Lower leg skin (tissue), 4 donors: ENCODE measurements around the gene CHAC1. TPM values are rescaled to one million over a fixed set of nuclear protein-coding genes. Genes with fewer than 3 reads are reported as not detected.
A peak's percentile ranks its signal among the peaks of the same experiment; 100 is the strongest.

Experiments used
- DNase-seq, 2 donors: peaks; one replicate each; pipeline ENCODE4 v3.0.0-alpha.2; 2019; ENCODE audit warnings: low spot score in 2 of 2
- H3K4me3 ChIP-seq: fragments of 200-600 bp; sonication (generic); 2 replicates; pipeline ENCODE4 v1.5.1; 2017; ENCODE audit warnings: mild to moderate bottlenecking, low read depth; ENCODE audit not compliant: poor library complexity, severe bottlenecking
- POLR2A ChIP-seq, 2 donors: fragments of 450-650 bp; IDR thresholded peaks; one replicate each; pipeline ENCODE4 v1.6.1; 2016 to 2017; ENCODE audit warnings: antibody characterized with exemption in 2 of 2, mild to moderate bottlenecking in 1 of 2, moderate library complexity in 1 of 2
- WGBS, 2 donors: methylation state at CpG; one replicate each; pipeline ENCODE4 v1.1.5; 2018; 5-methylcytosine and 5-hydroxymethylcytosine counted together
- intact Hi-C: fragments of 100-400 bp; cut with DNase I; formaldehyde crosslinking; loops from one replicate; pipeline ENCODE4 v1.15.0; 2023; ENCODE audit warnings: low total_unique reads
- total RNA-seq, 4 donors: library from RNA; depleted of rRNA; stranded (reverse); fragments of >200 nt; gene quantifications; one replicate each; pipeline ENCODE4 v1.1.0, GENCODE V29; 2016
- TF ChIP-seq, protein P1 (sequence below), 3 donors: fragments of 450-650 bp; IDR thresholded peaks; one replicate each; pipeline ENCODE4 v1.5.1; 2016; ENCODE audit warnings: antibody characterized with exemption in 3 of 3, mild to moderate bottlenecking in 3 of 3, moderate library complexity in 2 of 3

The CHAC1 gene
- total RNA-seq, 4 donors from 2014 or later, result 0.81 to 13.6 (median 4.4) TPM; not detected in 1

DNA sequence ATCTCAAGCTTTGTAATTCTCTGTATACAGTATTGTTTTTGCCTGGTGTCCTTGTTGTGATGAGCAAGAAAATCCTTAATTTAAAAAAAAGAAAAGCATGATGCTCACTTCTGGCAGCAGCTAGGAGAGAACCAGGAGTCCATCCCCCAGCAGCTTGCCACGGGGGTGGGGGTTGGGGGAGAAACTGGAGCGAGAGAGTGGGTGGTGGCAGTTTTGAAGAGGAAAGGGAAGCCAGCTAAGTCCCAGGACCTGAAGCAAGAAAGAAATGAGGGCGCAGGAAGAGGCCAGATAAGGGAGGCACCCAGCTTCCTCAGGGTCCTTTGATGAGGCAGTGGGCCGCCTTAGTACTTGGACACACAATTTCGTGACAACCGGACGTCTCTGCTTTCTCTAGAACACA, 23.5 kb downstream of the CHAC1 start:
- no peak overlapping the region for H3K4me3 ChIP-seq
- TF ChIP-seq POLR2A (IDR thresholded peaks at IDR 0.05), result no peak
- TF ChIP-seq, protein P1, sequence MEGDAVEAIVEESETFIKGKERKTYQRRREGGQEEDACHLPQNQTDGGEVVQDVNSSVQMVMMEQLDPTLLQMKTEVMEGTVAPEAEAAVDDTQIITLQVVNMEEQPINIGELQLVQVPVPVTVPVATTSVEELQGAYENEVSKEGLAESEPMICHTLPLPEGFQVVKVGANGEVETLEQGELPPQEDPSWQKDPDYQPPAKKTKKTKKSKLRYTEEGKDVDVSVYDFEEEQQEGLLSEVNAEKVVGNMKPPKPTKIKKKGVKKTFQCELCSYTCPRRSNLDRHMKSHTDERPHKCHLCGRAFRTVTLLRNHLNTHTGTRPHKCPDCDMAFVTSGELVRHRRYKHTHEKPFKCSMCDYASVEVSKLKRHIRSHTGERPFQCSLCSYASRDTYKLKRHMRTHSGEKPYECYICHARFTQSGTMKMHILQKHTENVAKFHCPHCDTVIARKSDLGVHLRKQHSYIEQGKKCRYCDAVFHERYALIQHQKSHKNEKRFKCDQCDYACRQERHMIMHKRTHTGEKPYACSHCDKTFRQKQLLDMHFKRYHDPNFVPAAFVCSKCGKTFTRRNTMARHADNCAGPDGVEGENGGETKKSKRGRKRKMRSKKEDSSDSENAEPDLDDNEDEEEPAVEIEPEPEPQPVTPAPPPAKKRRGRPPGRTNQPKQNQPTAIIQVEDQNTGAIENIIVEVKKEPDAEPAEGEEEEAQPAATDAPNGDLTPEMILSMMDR (IDR thresholded peaks at IDR 0.05), result no peak
- no peak for DNase-seq
- WGBS, 2 donors, result 69 to 74% methylated on average over 7 of the region's 7 CpGs
- intact Hi-C loops, result no loop called here

DNA sequence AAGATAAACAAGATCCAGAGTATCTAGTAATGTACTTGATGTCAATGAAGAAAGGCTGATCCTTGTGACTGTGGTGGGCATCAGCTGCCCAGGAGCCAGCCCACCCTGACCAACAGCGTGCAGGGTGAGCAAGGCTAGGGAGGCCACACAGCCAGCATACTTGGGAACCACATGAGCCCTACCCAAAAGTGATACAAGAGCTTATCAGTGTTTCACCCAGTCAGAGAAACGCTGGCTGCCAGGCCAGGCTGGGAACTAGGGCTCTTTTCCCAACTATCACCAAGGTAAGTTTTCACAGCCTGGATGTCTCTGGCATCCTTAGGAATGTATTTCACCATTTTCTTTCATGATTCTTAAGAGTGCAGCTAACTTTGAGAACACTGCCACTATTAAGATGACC, 24.9 kb downstream of the CHAC1 start:
- intact Hi-C loops, result no loop called here
- WGBS, 2 donors, result 78 to 88% methylated on average over 1 to 2 of the region's 2 CpGs
- no peak overlapping the region for H3K4me3 ChIP-seq
- no peak for TF ChIP-seq POLR2A (IDR thresholded peaks at IDR 0.05)
- TF ChIP-seq, protein P1 (IDR thresholded peaks at IDR 0.05), result no peak
- no peak for DNase-seq

DNA sequence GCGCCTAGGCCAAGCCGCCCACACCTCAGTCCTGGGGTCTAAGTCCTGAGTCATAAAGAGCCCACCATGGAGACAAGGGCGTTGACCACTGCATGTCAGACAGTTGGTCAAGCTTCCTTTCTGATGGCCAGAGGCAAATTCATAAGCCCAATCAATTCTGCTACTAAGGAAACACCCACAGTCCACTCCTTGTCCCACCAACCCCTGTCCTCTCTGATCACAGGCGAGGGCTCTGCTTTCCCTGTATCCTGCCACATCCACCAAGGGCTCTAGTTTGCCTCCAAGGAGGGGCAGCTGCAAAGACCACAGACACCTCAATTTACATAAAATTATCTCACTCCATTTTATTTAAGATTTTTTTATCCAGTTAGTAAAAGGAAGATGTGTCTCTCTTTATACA, 25.3 kb downstream of the CHAC1 start:
- DNase-seq, result no peak
- TF ChIP-seq POLR2A (IDR thresholded peaks at IDR 0.05), result no peak
- TF ChIP-seq, protein P1 (IDR thresholded peaks at IDR 0.05), result no peak
- 96 to 98% methylated on average over 4 of the region's 4 CpGs for WGBS, 2 donors
- intact Hi-C loops, result no loop called here
- H3K4me3 ChIP-seq, result no peak overlapping the region

DNA sequence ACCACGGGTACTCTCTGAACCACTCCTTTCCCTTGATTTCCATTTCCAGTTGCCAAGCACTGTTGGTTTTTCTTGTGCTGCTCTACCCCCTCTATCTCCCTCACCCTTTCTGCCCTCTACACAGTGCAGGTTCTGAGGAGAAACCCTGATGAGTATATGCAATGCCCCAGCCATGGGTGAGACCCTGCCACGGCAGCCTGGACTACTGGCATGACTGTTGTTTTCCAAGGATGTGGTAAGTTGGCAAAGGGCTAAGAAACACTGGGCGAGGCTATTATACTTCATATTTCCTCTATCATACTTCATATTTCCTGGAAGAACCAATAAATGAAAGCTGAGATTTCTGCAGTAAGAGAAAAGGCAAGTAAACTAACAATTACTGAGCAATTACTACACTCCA, 27.9 kb downstream of the CHAC1 start:
- no peak overlapping the region for H3K4me3 ChIP-seq
- DNase-seq, result peak in 1 of 2 donors; percentile 53
- intact Hi-C loops, result no loop called here
- TF ChIP-seq, protein P1 (IDR thresholded peaks at IDR 0.05), result no peak
- TF ChIP-seq POLR2A (IDR thresholded peaks at IDR 0.05), result no peak
- WGBS, 2 donors, result 52 to 59% methylated on average over 3 of the region's 3 CpGs

DNA sequence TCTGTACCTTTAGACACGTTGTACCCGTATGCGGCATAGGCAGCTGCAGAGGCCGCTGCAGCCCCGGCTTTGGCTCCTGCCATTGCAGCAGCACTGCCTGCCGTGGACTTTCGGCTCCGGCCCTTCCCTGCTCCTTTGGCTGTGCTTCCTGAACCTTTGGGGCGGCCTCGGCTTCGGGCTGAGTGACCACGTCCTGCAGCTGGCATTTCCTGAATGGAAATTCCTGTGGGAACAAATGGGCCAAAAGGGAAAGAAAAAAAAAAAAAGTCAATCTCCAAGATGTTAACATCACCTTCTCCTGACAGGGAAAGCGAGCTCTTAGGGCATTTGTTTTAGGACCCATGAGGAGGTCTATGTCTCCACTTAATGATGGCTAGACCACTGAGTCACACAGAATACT, 29.6 kb downstream of the CHAC1 start:
- DNase-seq, result peak in 1 of 2 donors; percentile 68
- no peak for TF ChIP-seq POLR2A (IDR thresholded peaks at IDR 0.05)
- TF ChIP-seq, protein P1 (IDR thresholded peaks at IDR 0.05), result no peak
- H3K4me3 ChIP-seq, result no peak overlapping the region
- WGBS, 2 donors, result 84% methylated on average over 8 to 13 of the region's 13 CpGs
- intact Hi-C loops, result no loop called here

DNA sequence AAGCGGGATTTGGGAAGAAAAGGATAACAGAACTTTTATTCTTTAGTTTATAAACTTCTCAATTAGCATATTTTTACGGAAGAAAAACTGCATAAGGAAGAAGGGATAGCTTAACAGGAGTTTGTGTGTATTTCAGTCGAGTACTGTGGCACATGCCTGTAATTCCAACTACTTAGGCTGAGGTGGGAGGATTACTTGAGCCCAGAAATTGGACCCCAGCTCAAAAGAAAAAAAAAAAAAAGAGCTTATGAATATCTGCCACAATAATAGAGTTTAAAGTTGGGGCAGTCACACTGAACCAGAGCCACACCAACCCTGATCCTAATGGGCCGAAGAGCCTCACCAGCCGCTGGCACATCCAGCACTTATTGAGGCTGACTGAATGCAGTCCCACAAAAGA, 31.1 kb downstream of the CHAC1 start:
- H3K4me3 ChIP-seq, result no peak overlapping the region
- no peak for TF ChIP-seq POLR2A (IDR thresholded peaks at IDR 0.05)
- DNase-seq, result peak in 1 of 2 donors; percentile 7
- 95 to 97% methylated on average over 5 of the region's 5 CpGs for WGBS, 2 donors
- intact Hi-C loops, result no loop called here
